Brain microvascular endothelial cell (primary cell): ENCODE results near the gene GPR3.
A peak's percentile ranks its signal among the peaks of the same experiment; 100 is the strongest.

Source experiments
- DNase-seq: peaks from one replicate; pipeline ENCODE4 v3.0.0-alpha.2; 2020
- H3K27ac ChIP-seq: fragments of 250-450 bp; sonication (Bioruptor Pico); 2 replicates; pipeline ENCODE4 v1.5.1; 2020; ENCODE audit warnings: mild to moderate bottlenecking, moderate library complexity
- H3K27me3 ChIP-seq: fragments of 250-450 bp; sonication (Bioruptor Pico); replicated peaks from 2 replicates; pipeline ENCODE4 v1.5.1; 2020; ENCODE audit warnings: mild to moderate bottlenecking
- H3K36me3 ChIP-seq: fragments of 250-450 bp; sonication (Bioruptor Pico); replicated peaks from 2 replicates; pipeline ENCODE4 v1.5.1; 2020; ENCODE audit warnings: mild to moderate bottlenecking
- H3K4me3 ChIP-seq: 2 replicates; pipeline ENCODE4 v1.5.1; 2011; ENCODE audit warnings: low read depth, mild to moderate bottlenecking, control low read depth, low read length, moderate library complexity
- CTCF ChIP-seq: IDR thresholded peaks from 2 replicates; pipeline ENCODE4 v1.5.1; 2011; ENCODE audit warnings: low read depth, mild to moderate bottlenecking, moderate library complexity, low read length, control low read depth, inconsistent platforms; ENCODE audit errors: missing control alignments
- in situ Hi-C: cut with HindIII; loops from 2 replicates; pipeline ENCODE4 v1.10.0; 2017; ENCODE audit warnings: low sequenced_read_pairs, low pct_ligation_motif_present

Gene GPR3

DNA sequence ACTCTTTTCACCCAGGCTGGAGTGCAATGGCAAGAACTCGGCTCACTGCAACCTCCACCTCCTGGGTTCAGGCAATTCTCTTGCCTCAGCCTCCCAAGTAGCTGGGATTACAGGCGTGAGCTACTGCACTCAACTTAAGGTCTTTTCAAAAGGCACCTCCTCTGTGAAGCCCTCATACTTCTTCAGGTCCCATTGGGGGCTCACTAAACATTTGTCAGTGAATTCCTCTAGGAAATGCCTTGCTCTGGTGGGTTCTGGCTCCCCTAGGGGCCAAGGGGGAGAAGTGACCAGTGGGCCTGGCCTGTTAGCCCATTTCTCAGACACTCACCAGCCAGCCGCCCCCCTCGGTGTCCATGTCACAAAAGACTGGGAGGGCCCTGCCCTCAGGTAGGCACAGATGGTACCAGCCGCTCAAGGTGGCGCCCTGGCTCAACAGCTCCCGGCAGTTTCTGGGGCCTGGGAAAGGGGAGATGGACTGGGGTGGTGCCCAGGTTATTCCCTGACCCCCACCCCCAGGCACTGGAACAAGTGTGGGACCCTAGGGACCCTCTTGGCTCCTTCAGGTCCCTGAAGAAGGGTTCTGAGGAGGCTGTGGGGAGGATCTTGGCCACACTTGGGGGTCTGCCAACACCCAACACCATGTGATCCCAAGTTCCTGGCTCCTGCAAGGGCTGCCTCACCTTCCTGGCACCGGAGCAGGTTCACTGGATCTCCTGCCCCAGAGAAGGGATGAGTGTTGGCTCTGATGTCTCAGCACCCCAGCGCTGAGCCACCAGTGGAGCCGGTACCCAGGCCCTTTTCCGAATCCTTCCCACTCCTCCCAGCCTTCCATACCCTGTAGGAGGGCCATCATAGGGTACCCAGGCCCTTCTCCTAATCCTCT lies 19.4 kb upstream of the GPR3 start:
- Histone ChIP-seq H3K4me3 (no peak overlapping the region), H3K36me3 (no peaks in the 10 kb centered on the region), H3K27me3 (no peaks in the 10 kb centered on the region), H3K27ac (no peak overlapping the region)
- DNase-seq, result no peak
- in situ Hi-C loops, result no loop called here
- TF ChIP-seq CTCF, result peak; percentile 70

DNA sequence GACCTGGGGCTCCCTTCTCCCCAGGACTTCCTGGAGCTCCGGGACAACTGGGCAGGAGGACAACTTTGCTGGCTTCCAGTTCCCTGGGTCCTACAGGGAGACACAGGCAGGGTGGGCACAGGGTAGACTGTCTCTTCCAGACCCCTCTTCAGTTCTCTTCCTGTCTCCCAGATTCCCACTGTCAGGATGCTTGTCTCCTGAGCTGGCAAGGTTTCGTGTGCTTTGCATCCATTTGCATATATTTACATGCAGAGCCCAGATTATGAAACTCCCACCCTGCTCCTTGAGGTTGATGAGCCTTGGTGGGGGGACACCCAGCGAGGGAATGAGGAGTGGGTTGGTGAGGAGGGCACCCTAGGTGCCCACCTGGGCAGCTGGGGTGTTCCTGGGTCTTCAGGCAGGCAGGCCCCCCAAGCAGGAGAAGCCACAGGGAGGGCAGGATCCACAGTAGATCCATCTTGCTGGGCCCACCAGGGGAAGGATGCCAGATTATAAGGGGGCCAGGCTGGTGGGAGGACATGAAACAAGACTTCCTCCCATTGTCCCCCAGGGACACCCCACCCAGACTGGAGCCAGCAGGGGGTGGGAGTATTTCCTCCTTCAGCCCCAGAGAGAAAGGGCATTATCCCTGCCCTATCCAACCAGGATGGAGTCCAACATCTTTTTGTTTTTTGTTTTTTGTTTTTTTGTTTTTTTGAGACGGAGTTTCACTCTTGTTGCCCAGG lies 17.9 kb upstream of the GPR3 start, which contains the start of gene FCN3:
TSS of gene FCN3 (minus strand) at position 463 of the 725 bp plus-strand sequence. CDS start at position 457, 6 bp downstream.
- H3K36me3 ChIP-seq, result no peaks in the 10 kb centered on the region

DNA sequence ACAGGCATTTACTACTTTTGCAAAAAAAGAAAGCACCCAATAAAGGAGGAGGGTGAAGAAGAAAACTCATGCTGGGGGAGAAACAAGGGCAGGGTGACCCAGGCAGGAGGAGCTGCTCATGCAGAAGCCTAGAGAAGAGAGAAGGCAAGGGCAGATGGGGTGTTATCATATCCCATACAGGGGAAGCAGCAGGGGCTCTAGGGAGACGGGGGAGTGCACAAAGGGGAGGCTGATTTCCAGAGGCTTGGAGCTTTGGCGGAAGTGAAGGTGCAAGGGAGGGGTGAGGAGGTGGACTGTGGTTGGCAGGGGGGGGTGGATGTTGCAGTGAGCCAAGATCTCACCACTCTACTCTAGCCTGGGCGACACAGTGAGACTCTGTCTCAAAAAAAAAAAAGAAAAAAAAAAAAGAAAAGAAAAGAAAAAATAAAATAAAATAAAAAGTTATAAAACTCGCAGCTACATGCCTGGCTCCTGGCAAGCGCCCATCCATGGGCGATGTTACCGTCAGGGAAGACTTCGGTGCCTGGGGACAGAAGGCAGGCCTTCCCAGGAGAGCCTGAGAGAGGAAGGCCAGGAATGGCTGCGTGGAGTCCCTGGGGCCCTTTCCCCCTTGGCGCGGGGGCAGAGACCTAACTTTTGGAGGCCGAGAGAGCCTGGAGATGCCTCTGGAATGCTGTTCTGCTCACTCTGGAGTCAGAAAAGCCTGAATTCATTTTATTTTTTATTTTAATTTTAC lies 14.5 kb upstream of the GPR3 start:
- TF ChIP-seq CTCF, result no peak
- in situ Hi-C loops, result no loop called here
- Histone ChIP-seq H3K27me3 (no peaks in the 10 kb centered on the region), H3K36me3 (no peaks in the 10 kb centered on the region), H3K4me3 (no peak overlapping the region), H3K27ac (no peak overlapping the region)
- DNase-seq, result no peak

More for the DNA sequence above, 17.9 kb upstream of the GPR3 start, which contains the start of gene FCN3:
- in situ Hi-C loops, result no loop called here
- DNase-seq, result no peak
- TF ChIP-seq CTCF, result no peak
- no peaks in the 10 kb centered on the region for H3K27me3 ChIP-seq
- H3K4me3 ChIP-seq, result no peak within 1 kb of the TSS
- H3K27ac ChIP-seq, result no peak within 1 kb of the TSS

DNA sequence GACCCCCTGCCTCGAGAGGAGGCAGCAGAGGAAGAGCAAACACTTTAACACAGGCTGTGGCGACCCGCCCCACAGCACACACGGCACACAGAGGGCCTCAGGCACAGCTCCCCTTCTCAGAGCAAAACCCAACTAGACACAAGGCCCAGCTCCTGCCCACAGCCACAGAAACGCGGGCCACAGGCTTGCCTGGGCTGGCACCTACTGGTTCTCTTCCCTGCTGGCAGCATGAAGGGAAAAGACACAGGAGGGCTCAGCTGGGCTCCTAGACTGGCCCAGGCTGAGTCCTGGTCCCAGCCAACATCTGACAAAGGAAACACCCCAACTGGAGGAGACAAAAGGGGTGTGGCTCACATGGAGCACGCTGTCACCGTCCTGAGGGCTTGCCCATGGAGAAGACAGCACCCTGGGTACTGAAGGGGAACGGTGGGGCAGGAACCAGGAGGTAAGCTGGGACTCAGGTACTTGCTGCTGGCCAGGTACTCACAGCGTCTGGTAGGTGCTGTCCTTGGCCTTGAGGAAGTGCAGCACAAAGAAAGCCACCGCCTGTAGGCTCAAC lies 12.8 kb upstream of the GPR3 start:
- in situ Hi-C loops, result no loop called here
- TF ChIP-seq CTCF, result no peak
- Histone ChIP-seq H3K36me3 (no peaks in the 10 kb centered on the region), H3K27me3 (no peaks in the 10 kb centered on the region), H3K4me3 (no peak overlapping the region), H3K27ac (no peak overlapping the region)
- no peak for DNase-seq

- Histone ChIP-seq H3K27me3 (no peaks in the 10 kb centered on the region), H3K36me3 (no peaks in the 10 kb centered on the region), H3K4me3 (no peak overlapping the region), H3K27ac (no peak overlapping the region)
- in situ Hi-C loops, result no loop called here
- no peak for TF ChIP-seq CTCF
- DNase-seq, result no peak
These were observed 12.2 kb upstream of the GPR3 start for GRCh38 chr1:27380224-27380623.
